Activated CD4-positive, alpha-beta memory T cell treated with anti-CD3 and anti-CD28 coated beads for 36 hours (primary cell): Measurements from ENCODE around the gene HOXB6. TPM values are rescaled to one million over a fixed set of nuclear protein-coding genes. Genes with fewer than 3 reads are reported as not detected.

ENCODE experiments used
- CTCF ChIA-PET: fragments of 350-600 bp; sonication (Branson Sonifier 250); formaldehyde crosslinking; loops from one replicate; lab custom pipeline; 2021; ENCODE audit warnings: antibody characterized with exemption, inconsistent platforms; lab: Charles Lee
- POLR2A ChIA-PET: fragments of 350-600 bp; sonication (Branson Sonifier 250); formaldehyde crosslinking; loops from one replicate; lab custom pipeline; 2021; ENCODE audit warnings: antibody characterized with exemption; lab: Charles Lee
- DNase-seq: peaks from one replicate; pipeline ENCODE4 v3.0.0-alpha.2; 2020
- H3K27ac Mint-ChIP-seq: one replicate; pipeline ENCODE4 v1.8.0; 2021; ENCODE audit warnings: mixed read lengths
- H3K27me3 Mint-ChIP-seq: one replicate; pipeline ENCODE4 v1.8.0; 2021; ENCODE audit warnings: mixed read lengths
- H3K36me3 Mint-ChIP-seq: one replicate; pipeline ENCODE4 v1.8.0; 2021; ENCODE audit warnings: mixed read lengths
- H3K4me1 Mint-ChIP-seq: one replicate; pipeline ENCODE4 v1.8.0; 2021; ENCODE audit warnings: low read depth, mixed read lengths
- H3K4me3 Mint-ChIP-seq: one replicate; pipeline ENCODE4 v1.8.0; 2021; ENCODE audit warnings: mild to moderate bottlenecking, mixed read lengths
- H3K9me3 Mint-ChIP-seq: one replicate; pipeline ENCODE4 v1.8.0; 2021; ENCODE audit warnings: mixed read lengths
- intact Hi-C: fragments of 100-400 bp; cut with micrococcal nuclease; formaldehyde crosslinking; loops from one replicate; pipeline ENCODE4 v1.15.1; 2023
- total RNA-seq, 2 experiments: library from RNA; stranded (reverse); gene quantifications; one replicate each; pipeline ENCODE4 v1.2.3, GENCODE V29; 2021

HOXB6 gene
- total RNA-seq, 2 experiments from 2014 or later, result 0.21 to 0.22 TPM

DNA sequence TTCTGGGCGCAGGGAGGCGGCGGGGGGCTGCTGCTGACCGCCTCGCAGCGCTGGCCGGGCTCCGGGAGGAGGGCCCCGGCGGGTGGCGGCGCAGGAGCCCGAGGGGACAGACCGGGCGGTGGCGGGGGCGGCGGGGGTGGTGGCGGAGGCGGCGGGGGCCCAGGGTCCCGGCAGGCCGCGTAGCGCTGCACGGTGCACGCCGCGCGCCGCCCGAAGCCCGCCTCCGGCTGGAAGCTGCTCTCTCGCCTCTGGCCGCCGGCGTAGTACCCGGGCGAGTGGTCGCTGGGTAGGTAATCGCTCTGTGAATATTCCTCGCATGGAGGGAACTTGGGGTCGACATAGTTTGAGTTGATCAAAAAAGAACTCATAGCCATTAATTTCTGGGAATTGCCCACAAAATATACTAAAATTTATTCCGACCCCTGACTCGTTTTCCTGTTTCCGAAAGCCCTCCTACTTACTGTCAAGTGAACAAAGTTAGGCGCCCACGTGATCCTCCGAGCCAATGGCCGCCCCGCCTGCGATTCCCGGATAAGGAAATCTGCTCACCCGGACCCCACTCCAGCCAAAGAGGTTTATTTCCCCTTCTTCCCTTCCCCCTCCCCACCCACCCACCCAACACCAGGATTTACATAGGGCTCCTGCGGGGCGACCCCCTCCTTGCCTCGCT, 26.7 kb downstream of the HOXB6 start, which contains the start of gene HOXB4:
Gene HOXB4, minus strand, starts transcription at position 405 of the 670 bp plus-strand sequence. Its CDS starts 31 bp downstream, at position 374.
- Mint-ChIP-seq H3K4me1 (peaks cover 35% of the 10 kb centered on the region), H3K27ac (peak within 1 kb of the TSS; percentile 59), H3K36me3 (no peaks in the 10 kb centered on the region), H3K27me3 (peaks cover 42% of the 10 kb centered on the region), H3K4me3 (peak within 1 kb of the TSS; percentile 80), H3K9me3 (no peaks in the 10 kb centered on the region)
- intact Hi-C loops, result loop anchor here (2.0 to 5.0 kb wide), 2 partner anchors 36 to 87 kb away; no protein-coding TSS in a partner anchor
- ChIA-PET POLR2A (interaction anchor here (1.0 kb wide), 1 partner anchor 34 kb away, joined by 3 read pairs; no protein-coding TSS in a partner anchor), CTCF (interaction anchor here (1.3 to 1.4 kb wide), 2 partner anchors 36 to 85 kb away, joined by 3 read pairs; no protein-coding TSS in a partner anchor)
- DNase-seq, result peak; percentile 82

DNA sequence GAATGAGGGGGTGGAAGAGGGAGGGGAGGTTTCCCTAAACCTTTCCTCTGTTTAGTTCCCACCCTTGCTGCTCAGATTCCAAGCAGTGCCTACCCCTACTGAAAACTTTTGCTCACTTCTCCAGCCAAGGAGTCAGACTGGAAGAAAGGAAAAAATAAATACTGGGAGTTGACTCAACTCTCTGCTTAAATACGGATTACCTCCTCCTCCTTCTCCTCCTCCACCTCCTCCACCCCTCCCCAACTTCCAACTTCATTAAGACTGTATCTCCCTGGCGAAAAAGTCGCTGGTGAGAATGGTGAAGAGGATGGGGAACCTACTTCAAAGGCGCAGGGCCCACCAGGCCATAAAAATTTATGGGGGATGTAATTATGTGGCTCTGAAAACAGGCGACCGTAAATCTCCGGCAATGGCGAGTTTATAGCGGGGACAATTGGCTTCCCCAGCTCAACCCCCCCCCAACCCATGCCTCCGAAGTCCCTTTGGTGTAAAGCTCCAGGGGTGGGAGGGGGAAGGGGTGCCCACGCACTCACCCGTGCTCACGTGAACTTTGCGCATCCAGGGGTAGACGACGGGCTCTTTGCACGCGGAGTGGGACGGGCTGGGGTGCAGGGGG, 27.3 kb downstream of the HOXB6 start:
- intact Hi-C loops, result loop anchor here (5.0 kb wide), 1 partner anchor 35 kb away; no protein-coding TSS in a partner anchor
- Mint-ChIP-seq H3K27me3 (peaks cover 36% of the 10 kb centered on the region), H3K36me3 (no peaks in the 10 kb centered on the region), H3K4me3 (peak overlapping the region; percentile 76), H3K27ac (peak overlapping the region; percentile 56), H3K9me3 (no peaks in the 10 kb centered on the region), H3K4me1 (peaks cover 35% of the 10 kb centered on the region)
- ChIA-PET POLR2A (interaction anchor here (1.0 kb wide), 1 partner anchor 34 kb away, joined by 3 read pairs; no protein-coding TSS in a partner anchor), CTCF (interaction anchor here (1.3 to 1.4 kb wide), 2 partner anchors 35 to 85 kb away, joined by 3 read pairs; no protein-coding TSS in a partner anchor)
- DNase-seq, result peak; percentile 30

- ChIA-PET POLR2A (no interaction called here), CTCF (interaction anchor here (1.4 kb wide), 1 partner anchor 84 kb away, joined by 3 read pairs; no protein-coding TSS in a partner anchor)
- H3K9me3 Mint-ChIP-seq, result no peaks in the 10 kb centered on the region
- no peak for DNase-seq
- peaks cover 34% of the 10 kb centered on the region for H3K4me1 Mint-ChIP-seq
- no peak overlapping the region for H3K27ac Mint-ChIP-seq
- H3K27me3 Mint-ChIP-seq, result peaks cover 32% of the 10 kb centered on the region
- intact Hi-C loops, result loop anchor here (5.0 kb wide), 1 partner anchor 34 kb away; no protein-coding TSS in a partner anchor
- peak overlapping the region; percentile 76 for H3K4me3 Mint-ChIP-seq
- H3K36me3 Mint-ChIP-seq, result no peaks in the 10 kb centered on the region
Observed at GRCh38 chr17:48576479-48577309, 28.1 kb downstream of the HOXB6 start.

DNA sequence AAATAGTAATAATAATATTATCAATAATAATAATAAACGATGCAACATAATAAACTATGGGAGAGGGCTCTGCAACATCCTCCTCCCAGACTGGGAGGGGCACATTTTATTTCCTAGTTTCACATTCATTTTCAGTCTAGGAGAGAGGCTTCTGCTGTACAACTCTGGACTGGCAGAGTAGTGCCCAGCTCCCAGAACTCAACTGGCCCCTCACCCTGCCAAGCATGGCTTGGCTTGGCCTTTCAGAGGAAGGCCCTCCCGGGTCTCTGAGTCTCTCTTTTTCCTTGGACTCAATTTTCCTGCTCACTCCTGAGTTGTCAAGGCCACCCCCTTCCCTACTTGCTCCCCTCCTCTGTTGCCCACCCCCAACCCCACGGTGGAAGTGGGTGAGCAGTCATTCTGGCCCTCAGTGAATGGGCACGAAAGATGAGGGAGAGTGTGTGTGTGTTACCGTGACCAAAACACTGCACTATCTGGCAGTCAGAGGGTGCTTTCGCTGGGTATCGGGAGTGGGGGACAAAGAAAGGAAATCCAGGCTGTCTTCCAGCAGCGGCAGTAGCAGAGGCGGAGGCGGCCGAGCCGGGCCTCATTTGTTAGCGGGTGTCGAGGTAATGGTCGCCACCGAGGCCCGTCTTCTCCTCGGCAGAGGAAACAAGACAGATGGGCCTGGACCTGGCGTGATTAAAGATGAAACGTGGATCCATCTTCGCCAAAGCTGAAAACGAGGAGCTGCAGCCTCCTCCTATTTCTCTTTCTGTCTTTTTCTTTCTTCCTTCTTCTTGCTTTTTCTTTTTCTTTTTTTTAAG, 28.9 kb downstream of the HOXB6 start:
- intact Hi-C loops, result loop anchor here (5.0 kb wide), 1 partner anchor 34 kb away; no protein-coding TSS in a partner anchor
- no peak for DNase-seq
- Mint-ChIP-seq H3K27ac (no peak overlapping the region), H3K9me3 (no peaks in the 10 kb centered on the region), H3K27me3 (peaks cover 24% of the 10 kb centered on the region), H3K4me3 (peak overlapping the region; percentile 13), H3K4me1 (peaks cover 27% of the 10 kb centered on the region), H3K36me3 (no peaks in the 10 kb centered on the region)
- ChIA-PET POLR2A (no interaction called here), CTCF (interaction anchor here (1.0 to 2.1 kb wide), 2 partner anchors 12 to 84 kb away, joined by 3 to 5 read pairs; no protein-coding TSS in a partner anchor)

DNA sequence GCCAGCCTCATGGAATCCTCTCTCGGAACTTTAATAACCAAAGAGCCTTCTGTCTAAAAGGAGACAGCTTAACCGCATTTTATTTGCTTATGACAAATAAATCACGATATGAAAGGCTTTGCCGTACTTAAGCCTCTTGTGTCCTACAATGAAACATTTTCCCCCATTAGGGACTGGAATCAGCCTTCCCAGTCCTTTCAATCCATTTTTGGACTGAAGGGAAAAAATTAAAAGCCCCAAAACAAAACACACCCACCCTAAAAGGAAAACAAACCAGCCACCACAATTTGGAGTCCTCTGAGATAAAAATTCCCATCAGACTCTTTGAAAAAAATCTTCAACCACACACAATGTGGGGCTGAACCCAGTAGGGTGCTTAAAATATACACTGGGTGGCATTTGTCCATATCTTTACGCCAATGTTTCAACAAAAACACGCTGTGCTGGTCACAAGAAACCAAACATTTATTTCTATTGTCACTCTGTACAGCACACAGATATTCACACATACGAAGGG, 29.7 kb downstream of the HOXB6 start:
- Mint-ChIP-seq H3K27ac (no peak overlapping the region), H3K4me3 (no peak overlapping the region), H3K9me3 (no peaks in the 10 kb centered on the region), H3K36me3 (no peaks in the 10 kb centered on the region), H3K4me1 (peaks cover 20% of the 10 kb centered on the region), H3K27me3 (peaks cover 17% of the 10 kb centered on the region)
- DNase-seq, result no peak
- ChIA-PET POLR2A (no interaction called here), CTCF (interaction anchor here (1.0 to 2.1 kb wide), 2 partner anchors 12 to 83 kb away, joined by 3 to 5 read pairs; no protein-coding TSS in a partner anchor)
- intact Hi-C loops, result loop anchor here (5.0 kb wide), 1 partner anchor 33 kb away; no protein-coding TSS in a partner anchor

DNA sequence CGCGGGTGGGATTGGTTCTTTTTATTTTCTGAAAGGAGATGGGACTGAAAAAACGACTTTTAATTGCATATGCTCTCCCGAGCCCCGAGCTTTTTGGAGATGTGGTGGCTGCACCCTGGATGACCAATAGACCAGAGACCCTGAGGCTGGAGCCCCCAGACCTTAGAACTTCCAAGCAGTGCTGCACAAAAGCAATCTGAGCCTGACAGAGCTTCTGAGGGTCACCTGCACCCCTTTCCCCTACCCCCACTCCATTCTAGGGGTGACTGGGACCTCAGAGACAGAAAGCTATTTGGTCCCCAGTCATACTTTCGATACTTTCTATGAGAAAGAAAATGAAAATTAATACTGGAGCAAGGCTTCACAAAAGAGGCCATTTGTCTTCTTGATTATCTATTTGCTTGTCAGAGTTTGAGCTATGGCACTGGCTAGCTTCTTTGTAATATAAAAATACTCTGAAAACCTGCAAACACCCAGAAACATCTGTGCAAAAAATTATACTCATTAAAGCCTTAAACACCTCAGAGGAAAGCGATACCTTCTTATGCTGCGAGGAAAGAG, 30.2 kb downstream of the HOXB6 start:
- POLR2A ChIA-PET, result no interaction called here
- H3K4me3 Mint-ChIP-seq, result no peak overlapping the region

DNA sequence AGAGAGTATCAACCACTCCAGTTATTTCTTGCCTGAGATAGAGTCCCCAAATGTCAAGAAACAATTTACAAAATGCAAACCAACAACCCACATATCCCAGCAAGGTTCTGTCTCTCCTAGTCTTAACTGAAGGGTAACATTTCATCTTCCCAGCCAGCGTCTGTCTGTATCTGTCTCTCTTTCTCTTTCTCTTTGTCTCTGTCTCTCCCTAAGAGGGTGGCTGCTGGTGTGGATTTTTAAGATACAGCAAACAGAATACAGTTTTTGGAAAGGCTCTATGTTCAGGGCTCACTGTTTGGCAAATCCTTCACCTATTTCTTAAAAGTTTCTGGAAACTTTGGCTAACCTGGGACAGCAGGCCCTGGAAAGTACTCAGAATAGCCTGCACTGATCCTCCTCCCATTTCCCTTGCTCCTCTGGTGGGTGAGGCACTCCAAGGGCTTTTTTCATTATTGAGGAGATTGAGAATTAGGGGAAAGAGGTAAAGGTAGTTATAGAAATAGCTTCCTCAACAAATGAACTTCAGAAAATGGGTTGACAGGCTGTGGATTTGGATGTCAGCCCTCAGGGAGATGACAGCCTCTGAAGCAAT, 32.9 kb downstream of the HOXB6 start:
- DNase-seq, result no peak
- intact Hi-C loops, result no loop called here
- Mint-ChIP-seq H3K4me3 (no peak overlapping the region), H3K27ac (no peak overlapping the region), H3K36me3 (no peaks in the 10 kb centered on the region), H3K9me3 (no peaks in the 10 kb centered on the region), H3K27me3 (peaks cover 10% of the 10 kb centered on the region), H3K4me1 (peaks cover 5% of the 10 kb centered on the region)
- CTCF ChIA-PET, result no interaction called here
- POLR2A ChIA-PET, result no interaction called here

More for the DNA sequence above, 30.2 kb downstream of the HOXB6 start:
- DNase-seq, result no peak
- H3K9me3 Mint-ChIP-seq, result no peaks in the 10 kb centered on the region
- peaks cover 17% of the 10 kb centered on the region for H3K4me1 Mint-ChIP-seq
- no peaks in the 10 kb centered on the region for H3K36me3 Mint-ChIP-seq
- CTCF ChIA-PET, result interaction anchor here (0.6 to 2.1 kb wide), 3 partner anchors 13 to 151 kb away, joined by 3 to 5 read pairs (median 3); no protein-coding TSS in a partner anchor
- H3K27me3 Mint-ChIP-seq, result peaks cover 13% of the 10 kb centered on the region
- intact Hi-C loops, result loop anchor here (5.0 kb wide), 1 partner anchor 32 kb away; no protein-coding TSS in a partner anchor
- no peak overlapping the region for H3K27ac Mint-ChIP-seq

DNA sequence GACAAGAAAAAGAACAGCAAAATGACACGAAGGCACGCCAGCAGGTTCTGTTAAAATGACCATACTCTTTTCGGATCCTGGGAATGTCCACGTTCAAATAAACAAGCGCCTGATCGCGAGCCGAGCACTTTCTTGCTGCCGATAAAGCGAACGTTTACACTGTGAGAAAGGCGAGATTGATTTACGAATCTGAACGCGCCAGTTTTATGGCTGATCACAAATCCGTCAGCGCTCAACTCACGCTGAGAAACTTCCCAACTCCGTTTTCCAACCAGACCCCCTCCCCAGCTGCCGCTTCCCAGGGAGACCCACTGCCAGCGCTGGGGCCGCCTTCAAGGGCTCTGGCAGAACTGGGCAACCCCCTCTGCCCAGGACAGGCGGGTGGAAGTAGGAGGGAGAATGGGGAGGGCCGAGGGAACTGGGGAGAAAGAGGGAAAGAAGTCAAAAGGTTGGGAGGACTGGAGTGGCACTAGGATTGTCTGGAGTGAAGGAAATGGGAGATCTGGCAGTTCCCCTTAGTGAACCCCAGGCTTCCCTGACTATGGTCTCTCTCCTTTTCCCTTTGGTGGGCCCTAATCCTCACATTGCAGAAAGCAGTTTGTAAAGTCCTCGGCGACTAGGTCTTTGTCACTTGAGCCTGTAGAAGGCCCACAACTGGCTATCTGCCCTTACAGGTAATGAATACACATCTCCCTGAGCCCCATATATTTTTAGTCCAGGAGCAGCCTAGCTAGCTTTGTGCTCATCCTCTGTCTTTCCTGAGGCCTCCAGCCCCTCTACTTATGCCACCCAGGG, 33.6 kb downstream of the HOXB6 start:
- POLR2A ChIA-PET, result no interaction called here
- intact Hi-C loops, result no loop called here
- H3K4me3 Mint-ChIP-seq, result no peak overlapping the region

GRCh38 chr17:48570325-48571023, 34.3 kb downstream of the HOXB6 start:
- Mint-ChIP-seq H3K4me3 (no peak overlapping the region), H3K36me3 (no peaks in the 10 kb centered on the region), H3K27me3 (peaks cover 8% of the 10 kb centered on the region), H3K9me3 (no peaks in the 10 kb centered on the region), H3K4me1 (peaks cover 3% of the 10 kb centered on the region), H3K27ac (no peak overlapping the region)
- ChIA-PET CTCF (interaction anchor here (1.4 kb wide), 1 partner anchor 22 kb away, joined by 5 read pairs; no protein-coding TSS in a partner anchor), POLR2A (no interaction called here)
- DNase-seq, result no peak
- intact Hi-C loops, result no loop called here

More for the DNA sequence above, 33.6 kb downstream of the HOXB6 start:
- DNase-seq, result no peak
- Mint-ChIP-seq H3K27ac (no peak overlapping the region), H3K27me3 (peaks cover 8% of the 10 kb centered on the region), H3K36me3 (no peaks in the 10 kb centered on the region), H3K4me1 (peaks cover 3% of the 10 kb centered on the region), H3K9me3 (no peaks in the 10 kb centered on the region)
- CTCF ChIA-PET, result no interaction called here
